HG02610 (cell line): ENCODE results near the gene PGP.

ENCODE experiments used
- ATAC-seq: cut with Tn5 transposase; IDR thresholded peaks from one replicate; pipeline ENCODE4 v1.9.1; 2021; ENCODE audit warnings: mild to moderate bottlenecking, moderate library complexity; ENCODE audit not compliant: unreplicated experiment

The PGP gene

DNA sequence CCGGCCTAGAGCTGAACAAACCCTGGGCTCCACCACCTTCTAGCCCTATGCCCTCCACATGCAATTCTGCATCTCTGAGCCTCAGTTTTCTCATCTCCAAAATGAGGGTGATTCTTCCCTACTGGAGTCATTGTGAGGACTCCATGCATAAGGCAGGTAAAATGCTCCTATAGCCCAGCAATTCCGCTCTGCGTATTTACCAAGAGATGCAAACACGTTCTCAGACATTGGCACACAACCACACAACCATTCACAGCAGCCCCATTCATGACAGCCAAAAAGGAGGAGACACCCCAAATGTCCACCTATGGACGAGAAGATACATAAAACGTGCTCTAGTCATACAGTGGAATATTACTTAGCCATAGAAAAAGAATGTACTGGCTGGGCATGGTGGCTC is 14.3 kb downstream of the PGP start:
- no peak for ATAC-seq

DNA sequence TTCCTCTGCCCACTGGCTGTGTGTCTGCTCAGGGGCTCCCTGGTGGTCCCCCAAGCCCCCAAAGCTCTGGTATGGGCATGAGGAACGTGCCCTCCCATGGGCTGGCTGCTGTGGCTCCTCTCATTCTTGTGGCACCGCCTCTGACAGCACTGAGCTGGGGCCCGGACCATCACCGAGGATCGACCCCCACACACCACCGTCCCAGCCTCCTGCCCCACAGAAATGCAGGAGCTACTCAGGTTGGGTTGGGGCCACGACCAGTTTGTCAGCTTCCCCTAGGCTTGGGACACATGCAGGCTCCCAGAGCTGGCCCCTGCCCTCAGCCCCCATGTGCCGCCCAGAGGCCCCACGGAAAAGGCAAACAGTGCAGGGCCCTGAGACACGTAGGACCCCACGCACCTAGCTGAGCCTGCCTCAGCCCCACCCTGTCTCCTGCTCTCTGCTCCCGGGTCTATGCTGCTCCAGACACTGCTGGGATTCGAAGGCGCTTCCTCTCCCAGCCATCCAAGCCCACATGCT is 15.0 kb downstream of the PGP start:
- no peak for ATAC-seq

DNA sequence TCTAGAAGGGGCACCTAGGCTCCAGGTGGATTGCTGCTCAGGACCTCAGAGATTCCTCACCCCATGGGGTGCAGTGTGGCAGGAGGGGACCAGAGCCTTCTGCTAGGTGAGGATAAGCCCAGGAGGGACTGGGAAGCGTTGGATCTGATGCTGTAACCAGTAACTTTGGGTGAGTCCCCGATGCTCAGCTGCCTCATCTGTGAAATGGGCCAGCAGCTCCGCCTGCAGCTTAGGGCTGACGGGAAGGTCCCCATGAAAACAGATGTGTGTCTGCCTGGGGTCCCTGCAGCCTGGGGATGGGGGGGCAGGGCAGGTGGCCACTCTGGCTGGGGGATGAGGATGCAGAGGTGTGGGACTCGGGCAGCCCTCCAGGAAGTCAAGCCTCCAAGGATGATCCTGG is 15.5 kb downstream of the PGP start:
- ATAC-seq, result no peak

DNA sequence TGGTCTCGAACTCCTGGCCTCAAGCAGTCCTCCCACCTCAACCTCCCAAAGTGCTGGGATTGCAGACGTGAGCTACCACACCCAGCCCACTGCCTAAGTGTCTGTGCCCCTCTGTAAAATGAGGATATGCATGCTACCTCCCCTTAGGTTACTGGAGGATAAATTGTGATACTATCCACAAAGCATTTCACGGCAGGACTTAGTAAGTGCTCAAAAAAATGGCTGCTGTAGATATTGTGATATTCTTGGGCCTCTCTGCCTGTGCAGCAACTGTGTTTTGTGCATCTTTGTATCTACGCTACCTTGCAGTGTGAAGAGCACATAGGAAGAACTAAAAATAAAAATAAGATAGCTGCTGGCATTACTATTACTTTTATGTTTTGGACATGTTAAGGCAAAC is 16.4 kb downstream of the PGP start:
- no peak for ATAC-seq

DNA sequence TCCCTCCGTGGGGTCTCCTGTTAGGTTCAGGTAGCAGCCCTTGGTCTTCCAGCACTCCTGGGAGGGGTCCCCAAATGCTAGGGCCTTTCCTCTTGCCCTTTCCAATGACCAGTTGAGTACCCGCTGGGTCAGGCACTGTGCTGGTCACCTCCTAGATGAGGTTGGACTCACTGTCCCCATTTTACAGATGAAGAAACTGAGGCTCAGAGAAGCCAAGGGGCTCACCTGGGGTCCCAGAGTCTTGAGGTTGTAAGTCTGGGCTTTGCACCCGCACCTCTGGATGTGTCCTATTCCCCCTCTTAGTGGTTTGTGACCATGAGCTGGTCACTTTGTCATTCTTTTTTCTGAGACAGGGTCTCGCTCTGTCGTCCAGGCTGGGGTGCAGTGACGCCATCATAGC is 16.9 kb downstream of the PGP start:
- no peak for ATAC-seq

DNA sequence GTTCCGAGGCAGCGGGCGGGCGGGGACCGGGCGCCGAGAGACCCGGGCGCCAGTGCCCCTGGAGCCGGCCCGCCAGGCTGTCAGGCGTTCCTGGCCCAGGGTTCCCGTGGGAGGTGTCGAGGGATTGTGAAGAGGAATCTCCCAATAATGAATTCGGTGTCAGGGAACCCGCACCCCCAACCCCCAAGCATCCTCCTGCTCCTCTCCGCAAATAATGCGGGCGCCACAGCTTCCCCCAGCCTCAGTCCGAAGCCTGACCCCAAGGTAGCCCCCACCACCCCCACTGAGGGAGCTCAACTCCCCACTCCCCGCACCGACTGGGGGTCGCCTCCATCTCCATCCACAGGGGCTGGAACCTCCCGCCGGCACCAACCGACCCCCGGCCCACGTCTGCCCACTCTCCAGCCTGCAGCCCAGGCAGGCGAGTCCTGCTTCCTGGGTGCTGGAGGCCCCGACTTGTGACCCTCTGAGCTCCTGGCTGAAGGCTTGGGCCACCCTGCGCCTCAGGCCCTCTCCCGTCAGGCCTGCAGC is 17.6 kb downstream of the PGP start:
- no peak for ATAC-seq

DNA sequence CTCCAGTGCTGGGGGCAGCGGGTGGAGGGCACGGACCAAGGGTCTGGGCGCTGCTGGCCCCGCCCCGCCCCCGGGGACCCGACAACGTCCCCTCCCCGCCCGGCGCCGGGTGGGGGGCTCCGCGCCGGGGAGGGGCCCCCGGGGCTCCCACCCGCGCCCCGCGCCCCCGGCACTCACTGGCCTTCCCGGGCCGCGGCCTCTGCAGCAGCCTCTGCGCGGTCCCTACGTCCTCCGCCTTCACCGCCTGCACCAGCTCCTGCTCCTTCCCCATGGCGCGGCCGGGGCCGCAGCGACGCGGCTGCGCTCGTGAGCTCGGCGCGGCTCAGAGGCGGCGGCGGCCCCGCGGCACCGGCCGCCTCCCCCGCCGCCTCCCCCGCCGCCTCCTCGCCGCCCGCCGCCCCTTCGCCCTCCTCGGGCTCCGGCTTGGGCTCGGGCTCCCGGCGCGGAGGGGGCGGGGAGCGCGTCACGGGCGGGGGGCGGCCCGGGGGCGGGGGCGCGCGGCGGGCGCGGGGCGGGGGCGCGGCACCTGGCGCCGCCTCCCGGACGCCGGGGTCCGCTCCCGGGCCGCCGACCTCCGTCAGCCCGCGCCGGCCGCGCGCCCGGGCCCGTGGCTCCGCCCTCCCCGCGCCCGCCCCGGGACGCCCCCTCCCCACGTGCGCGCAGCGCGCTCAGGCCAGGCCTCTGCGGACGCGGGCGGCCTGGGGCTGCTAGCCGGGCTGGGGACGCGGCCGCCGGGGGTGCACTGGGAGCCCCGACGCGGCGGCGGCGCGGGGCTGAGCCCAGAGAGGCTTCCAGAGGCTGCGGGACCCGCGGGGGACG is 18.3 kb downstream of the PGP start, which contains the start of gene CASKIN1:
CASKIN1 (minus strand) TSS at position 444 of the 819 bp plus-strand sequence; CDS start at position 271, 173 bp downstream.
- ATAC-seq, result no peak

DNA sequence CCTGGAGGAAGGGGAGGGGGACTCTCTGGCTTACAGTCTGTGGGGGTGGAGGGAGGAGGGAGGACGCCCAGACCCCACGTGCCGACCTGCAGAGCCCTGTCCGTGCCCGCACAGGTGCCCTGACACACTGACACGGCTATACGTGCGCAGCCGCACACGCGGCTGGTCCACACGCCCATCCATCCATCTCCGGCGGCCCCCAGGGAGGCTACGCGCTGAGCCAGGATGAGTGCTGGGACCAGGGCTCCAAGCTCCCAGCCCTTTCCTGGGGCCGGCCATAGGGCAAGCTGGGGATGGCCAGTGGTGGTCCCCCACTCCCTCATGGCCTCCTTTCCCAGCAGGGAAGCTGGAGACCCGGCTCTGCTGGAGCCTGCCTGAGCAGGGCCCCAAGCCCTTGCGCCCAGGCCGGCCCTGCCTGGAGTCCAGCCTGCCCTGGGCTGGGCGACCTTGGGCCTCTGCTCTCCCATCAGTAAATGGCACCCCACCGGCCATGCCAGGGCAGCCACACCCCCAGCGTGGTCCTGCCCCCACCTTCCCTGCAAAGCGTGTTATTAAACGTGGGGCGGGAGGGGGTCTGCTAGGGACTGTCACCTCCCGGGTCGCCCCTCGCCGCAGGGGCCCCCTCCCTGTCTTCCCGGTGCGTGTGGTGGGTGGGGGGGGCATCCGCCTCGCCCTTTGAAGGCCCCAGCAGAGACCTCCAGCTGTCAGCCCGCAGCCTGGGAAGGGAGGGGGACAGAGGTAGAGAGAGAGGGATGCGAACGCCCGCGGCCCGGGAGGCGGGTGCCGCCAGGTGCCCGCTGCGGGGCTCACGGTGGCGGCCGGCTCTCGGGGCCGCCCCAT is 19.1 kb downstream of the PGP start:
- ATAC-seq, result no peak

DNA sequence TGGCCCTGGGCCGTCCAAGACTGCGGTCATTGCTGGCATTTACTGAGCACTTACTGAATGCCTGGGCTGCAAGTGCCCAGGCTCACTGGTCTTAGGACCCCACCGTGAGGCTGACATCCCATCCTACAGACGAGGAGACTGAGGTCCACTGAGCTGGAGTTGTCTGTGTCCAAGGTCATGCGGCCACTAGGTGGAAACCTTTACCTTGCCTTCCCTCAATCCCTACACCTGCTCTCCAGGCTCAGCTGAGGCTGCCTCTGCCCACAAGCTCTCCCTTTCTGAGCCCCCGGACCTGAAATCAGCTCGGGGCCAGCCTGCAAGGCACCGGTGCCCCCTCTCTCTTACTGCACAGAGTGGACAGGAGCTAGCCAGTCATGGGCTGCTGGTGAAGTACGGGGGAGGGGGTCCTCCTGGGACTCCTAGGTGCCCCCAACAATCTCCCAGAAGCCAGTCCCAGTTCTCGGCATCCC is 19.8 kb downstream of the PGP start:
- no peak for ATAC-seq

DNA sequence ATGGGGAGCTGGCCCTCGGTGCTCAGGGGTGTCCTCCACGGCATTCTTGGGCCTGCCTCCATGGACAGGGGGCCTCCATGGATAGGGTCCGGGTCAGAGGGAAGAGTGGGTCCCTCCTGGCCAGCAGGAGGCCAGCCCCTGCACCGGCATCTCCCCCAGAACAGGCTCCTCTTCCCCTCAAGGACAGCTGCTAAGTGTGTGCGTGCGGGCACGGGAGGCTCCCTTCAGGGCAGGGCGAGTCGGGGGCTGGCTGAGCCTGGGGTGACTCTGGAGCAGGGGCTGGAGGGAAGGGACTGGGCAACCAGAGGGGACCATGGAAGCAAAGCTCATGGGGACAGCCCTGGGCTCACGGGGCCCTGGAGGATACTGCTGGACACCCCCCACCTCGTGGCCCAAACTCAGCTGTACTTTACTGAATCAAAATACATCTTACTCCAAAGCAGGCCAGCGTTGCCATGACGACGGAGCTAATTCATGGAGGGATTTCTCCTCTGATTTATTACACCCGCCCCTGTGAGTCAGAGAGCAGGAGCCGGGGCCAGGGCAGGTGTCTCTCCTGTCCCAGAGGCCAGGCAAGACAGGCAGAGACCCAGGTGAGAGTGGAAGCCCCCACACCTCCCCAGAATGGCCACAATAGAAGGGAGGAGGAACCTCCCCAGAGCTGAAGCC is 20.3 kb downstream of the PGP start:
- no peak for ATAC-seq

DNA sequence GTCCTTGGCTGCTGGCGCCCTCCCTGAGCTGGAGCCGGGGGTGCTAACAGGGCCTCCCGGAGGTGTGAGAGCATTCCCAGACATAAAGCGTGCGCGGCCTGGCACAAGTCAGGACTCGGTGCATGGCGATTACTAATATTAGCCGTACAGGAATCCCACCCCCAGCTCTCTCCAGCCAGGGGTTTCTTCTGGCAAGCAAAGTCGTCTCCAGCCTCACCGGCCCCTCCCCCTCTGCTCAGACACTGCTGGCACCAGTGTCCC is 23.3 kb downstream of the PGP start:
- no peak for ATAC-seq

DNA sequence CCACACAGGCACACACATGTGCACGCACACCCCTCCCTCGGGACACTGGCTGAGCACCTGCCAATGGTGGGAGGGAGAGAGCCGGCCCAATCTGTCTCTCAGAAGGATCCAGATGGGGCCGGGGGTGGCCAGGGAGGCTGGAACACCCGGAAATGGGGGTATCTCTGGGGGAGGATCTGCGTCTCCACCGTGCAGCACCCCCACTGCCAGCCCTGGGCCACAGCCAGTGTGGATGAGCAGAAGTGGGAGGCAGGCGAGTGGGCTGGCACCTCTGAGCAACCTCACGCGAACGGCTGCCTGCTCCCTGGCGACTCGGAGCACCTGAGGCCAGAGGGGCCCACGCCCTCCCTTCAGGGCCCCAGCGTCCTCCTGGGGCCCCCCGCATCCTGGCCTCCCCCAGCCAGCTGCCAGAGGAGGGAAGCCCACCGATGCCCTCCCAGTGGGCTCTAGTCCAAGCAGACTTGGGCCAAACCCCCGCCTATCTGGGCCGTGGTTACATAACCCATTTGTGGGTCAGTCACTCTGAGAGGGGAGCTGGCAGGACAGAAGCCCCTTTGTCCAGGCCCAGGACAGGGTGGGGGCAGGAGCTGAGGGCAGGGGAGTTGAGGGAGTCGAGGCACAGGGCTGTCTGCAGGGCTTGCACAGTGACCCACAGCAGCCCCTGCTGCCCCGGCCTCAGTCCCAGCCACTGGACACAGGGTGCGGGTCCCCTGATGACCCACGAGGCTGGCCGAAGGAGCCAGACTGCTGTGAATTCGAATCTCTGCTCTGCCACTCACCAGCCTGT is 23.8 kb downstream of the PGP start:
- ATAC-seq, result no peak

DNA sequence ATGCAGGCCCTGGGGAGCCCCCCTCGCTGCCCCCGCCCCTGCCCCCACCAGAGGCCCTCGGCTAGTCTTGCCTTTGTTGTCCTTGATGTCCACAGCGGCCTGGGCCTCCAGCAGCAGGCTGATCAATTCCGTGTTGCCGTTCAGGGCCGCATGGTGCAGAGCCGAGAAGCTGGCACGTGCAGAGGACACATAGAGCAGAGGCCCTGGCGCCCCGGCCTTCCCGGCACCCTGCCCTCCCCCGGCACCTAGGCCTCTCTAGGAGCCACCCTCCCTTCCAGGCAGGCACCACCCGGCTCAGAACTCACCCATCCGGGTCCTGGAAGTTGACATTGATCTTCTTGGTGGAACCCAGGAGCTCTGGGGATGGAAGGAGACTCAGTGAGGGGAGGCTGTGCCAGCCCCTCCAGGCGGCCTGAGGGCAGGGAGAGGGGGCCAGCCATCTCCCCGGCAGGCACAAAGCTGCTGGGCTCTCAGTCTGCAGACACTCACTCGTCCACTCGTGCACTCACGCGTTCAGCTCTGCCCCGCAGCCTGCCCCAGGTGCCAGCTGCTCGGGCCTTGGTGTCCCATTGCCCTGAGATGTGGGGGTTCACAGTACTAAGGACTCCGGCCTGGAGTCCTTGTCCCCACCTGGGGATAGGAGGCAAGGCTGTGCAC is 24.5 kb downstream of the PGP start:
- ATAC-seq, result no peak

DNA sequence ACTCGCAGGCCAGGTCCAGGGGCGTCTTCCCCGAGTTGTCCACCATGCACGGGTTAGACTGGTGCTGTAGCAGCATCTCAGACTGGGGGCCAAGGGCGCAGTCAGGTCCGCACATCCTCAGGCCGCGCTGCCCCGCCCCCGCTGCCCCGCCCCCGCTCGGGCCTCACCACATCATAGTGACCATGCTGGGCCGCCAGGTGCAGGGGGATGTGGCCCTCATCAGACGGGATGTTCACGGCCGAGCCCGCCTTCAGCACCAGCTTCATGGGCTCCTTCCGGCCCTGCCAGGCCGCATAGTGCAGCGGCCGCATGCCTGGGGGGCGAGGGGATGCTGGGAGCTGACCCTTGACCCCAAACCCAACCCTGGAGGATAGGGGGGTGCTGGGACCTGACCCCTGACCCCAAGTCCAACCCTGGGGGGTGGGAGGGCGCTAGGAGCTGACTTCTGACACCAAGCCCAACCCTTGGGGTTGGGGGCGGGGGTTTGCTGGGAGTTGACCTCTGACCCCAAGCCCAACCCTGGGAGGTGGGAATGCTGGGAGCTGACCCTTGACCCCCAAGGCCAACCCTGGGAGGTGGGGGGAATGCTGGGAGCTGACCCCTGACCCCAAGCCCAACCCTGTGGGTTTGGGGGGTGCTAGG is 25.3 kb downstream of the PGP start:
- ATAC-seq, result no peak

DNA sequence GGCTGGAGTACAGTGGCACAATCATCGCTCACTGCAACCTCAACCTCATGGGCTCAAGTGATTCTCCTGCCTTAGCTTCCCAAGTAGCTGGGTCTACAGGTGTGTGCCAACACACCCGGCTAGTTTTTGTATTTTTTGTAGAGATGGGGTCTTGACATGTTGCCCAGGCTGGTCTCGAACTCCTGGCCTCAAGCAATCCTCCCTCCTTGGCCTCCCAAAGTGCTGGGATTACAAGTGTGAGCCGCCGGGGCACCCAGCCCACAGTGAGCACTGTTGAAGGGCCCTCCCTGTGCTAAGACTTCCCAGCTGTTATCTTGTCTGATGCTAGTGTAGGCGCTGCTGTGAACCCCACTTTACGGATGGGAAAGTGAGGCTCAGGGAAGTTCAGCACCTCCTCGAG is 26.2 kb downstream of the PGP start:
- ATAC-seq, result no peak

DNA sequence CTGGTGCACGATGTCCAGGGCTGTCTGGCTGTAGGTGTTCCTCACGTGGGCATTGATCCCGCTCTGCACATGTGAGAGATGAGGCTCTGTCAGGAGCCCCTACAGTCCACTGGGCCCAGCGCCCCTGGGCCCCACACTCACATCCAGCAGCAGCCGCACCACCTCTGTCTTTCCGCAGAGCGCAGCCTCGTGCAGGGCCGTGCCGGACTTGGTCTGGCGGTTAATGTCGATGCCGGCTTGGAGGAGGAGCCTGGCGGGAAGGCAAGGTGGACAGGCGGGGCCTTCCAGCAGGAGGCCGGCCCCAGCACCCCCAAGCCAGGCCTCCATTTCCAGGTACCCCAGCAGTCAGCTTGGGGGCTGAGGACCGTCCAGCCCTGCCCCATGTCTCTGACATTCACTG is 27.4 kb downstream of the PGP start:
- no peak for ATAC-seq

DNA sequence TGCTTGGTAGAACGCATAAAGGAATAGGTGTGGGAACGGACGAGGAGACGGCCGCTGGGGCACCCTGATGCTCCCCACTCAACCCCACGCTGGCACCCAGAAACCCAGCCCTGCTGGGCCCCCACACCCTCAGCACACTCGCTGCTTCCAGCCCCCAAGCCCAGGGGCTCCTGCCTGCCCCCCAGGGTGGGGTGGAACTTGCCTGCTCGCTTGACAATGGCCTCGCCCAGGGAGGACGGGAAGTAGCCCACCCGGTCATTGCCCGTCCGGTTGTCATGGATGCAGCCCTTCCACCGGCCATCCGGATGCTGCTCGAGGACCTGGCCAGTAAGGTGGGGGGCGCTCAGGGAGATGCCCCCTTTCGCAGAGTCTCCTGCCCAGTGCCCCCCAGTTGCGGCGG is 28.1 kb downstream of the PGP start:
- ATAC-seq, result no peak

DNA sequence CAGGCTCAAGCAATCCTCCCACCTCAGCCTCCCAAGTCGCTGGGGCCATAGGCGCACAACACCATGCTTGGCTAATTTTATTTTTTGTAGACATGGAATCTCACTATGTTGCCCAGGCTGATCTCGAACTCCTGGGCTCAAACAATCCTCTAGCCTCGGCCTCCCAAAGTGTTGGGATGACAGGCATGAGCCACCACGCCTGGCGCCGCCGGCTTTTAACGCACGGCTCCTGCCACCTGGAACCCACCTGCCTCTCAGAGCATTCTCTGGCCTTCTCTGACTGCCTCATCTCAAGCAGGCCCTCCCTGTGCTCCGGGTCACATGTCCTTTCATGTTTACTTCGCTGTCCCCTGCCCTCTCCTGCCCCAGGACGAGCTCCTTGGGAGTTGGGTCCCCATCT is 28.6 kb downstream of the PGP start:
- ATAC-seq, result no peak

DNA sequence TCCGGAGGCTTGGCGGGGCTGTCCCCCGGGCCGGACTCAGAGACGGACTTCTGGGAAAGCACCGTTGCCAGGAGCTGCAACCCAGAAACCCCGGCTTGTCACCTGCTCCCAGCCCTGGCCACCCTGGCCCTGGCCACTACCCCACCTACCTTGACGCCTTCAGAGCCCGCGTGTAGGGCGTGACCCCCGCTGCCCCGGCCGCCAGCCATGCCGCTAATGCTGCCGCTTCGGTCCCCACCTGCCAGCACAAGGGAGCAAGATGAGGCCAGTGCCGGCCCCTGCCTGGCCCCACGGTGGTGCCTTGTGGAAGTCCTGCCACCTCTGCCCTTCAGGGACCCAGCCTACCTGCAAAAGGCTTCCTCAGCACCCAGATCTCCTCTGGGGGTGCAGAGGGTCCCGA is 29.7 kb downstream of the PGP start:
- no peak for ATAC-seq

DNA sequence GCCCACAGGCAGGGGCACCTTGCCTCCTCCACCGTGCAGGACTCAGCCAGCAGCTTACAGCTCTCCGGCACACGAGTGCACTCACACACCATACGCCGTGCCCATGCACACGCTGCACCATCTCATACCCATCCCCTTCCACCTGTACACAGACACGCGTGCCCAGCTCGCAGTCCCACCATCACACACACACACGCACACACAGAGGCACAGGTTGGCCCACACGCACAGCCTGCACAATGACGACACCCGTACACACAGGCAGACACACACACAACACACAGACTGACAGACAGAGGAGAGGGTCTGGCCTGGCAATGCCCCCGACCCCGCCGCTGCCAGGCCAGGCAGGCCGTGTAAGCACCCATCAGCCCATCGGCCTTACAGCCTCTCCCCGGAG is 30.3 kb downstream of the PGP start:
- ATAC-seq, result no peak
